Measurements from ENCODE around the gene ABR. TPM values are rescaled to one million over a fixed set of nuclear protein-coding genes. Genes with fewer than 3 reads are reported as not detected.
A peak's percentile ranks its signal among the peaks of the same experiment; 100 is the strongest.

The ABR gene
- total and polyA plus RNA-seq, 2 of the 13 experiments (the other 11 are each of a cell fraction or from before 2014, with no cell fraction given) = 12.4 to 40.4 TPM

DNA sequence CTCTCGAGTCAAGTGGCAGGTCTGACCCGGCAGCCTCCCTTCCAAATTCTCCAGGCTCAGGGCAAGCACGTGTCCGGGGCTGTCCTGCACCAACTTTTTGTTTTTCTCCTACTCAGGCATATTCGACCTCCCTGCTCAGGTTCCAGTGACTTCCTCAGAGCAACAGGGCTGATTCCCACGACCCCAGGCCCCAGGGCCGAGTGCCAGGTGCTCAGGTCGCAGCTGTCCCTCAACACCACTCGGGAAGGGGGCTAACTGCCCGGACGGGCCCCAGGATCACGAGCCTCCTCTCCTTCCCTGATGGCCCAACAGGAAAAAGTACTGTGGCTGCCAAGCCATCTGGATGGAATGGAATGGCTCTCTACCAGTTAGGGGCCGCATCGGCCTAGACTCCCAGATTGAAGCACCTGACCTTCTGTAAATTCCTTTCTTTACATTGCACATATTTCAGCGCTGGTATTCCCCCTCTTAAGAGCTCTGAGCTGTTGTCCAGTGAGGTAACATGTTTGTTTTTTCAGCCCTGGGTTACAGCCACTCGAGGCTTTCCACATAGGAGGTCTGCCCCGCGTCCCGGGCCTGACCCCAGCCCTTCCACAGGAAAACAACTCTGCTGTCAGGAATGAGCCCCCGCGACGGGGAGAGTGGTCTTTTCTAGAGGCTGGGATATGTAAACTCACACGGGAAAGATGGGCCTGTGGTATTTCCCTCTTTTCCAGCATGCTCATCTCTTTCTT lies 225.2 kb downstream of the ABR start:
- CTCF ChIA-PET (ENCODE audit: low intra/inter-chr PET ratio, low total read pairs) = no interaction called here
- H3K4me3 ChIP-seq (replicated peaks in 1 of 3; ENCODE audit: insufficient read depth in 1 of 3, low read depth in 2 of 3, low read length in 3 of 3) = peak overlapping the region in 1 of 3 experiments; percentile 37; a peak in 2 of 6 replicates
- BruUV-seq (replicated peaks) = no TSS peak
- H2AFZ ChIP-seq (ENCODE audit: low read length) = no peak overlapping the region
- FAIRE-seq = peak; percentile 73
- peak overlapping the region; percentile 43 for H3K27ac ChIP-seq (ENCODE audit: extremely low read length, insufficient read depth, low read length)
- H4K20me1 ChIP-seq (ENCODE audit: insufficient read depth, low read length) = no peaks in the 10 kb centered on the region; the same call in 1 of the 2 replicates
- ATAC-seq = peak; percentile 89
- in situ Hi-C loops (cut with HindIII; ENCODE audit: extremely low pct_ligation_motif_present, low pct_unique_long_range_greater_than_20kb) = no loop called here
- WGBS (ENCODE audit: low lambda C conversion rate) = 21% methylated on average over 23 of the region's 23 CpGs
- DNase-seq (ENCODE audit: low spot score) = peak; percentile 90
- POLR2A ChIA-PET = interaction anchor here (1.0 to 2.1 kb wide), 4 partner anchors 17 to 25 kb away, joined by 3 to 12 read pairs (median 8); partner anchors contain the start of gene NXN
- peak overlapping the region; percentile 69 for H3K4me2 ChIP-seq (ENCODE audit: low read depth, low read length)
- peak overlapping the region; percentile 47 for H3K9ac ChIP-seq (ENCODE audit: insufficient read depth, low read depth, low read length)
- no peaks in the 10 kb centered on the region for H3K9me3 ChIP-seq (ENCODE audit: low read length)
- peaks cover 33% of the 10 kb centered on the region for H3K4me1 ChIP-seq (ENCODE audit: insufficient read depth, low read length)
- intact Hi-C loops (cut with micrococcal nuclease; ENCODE audit: unreplicated experiment) = loop anchor here (2.0 kb wide), 1 partner anchor 20 kb away; no protein-coding TSS in a partner anchor
- H3K36me3 ChIP-seq (replicated peaks in 1 of 2; ENCODE audit: control insufficient read depth in 1 of 2, insufficient read depth in 2 of 2, low read length in 2 of 2) = no peaks in the 10 kb centered on the region; a peak in 1 of 5 replicates
- peaks cover 13% of the 10 kb centered on the region for H3K79me2 ChIP-seq (ENCODE audit: insufficient read depth, low read length)
- no peaks in the 10 kb centered on the region for H3K27me3 ChIP-seq (ENCODE audit: control insufficient read depth in 1 of 2, insufficient read depth in 2 of 2, low read length in 2 of 2)
- TF ChIP-seq PHF5A (CRISPR knock-in tag; IDR thresholded peaks at IDR 0.05; ENCODE audit: low read depth, unreplicated experiment) (no peak), ZSCAN25 (CRISPR knock-in tag; IDR thresholded peaks at IDR 0.05) (no peak), RFXANK (CRISPR knock-in tag; IDR thresholded peaks at IDR 0.05) (no peak), KAT7 (CRISPR knock-in tag; IDR thresholded peaks at IDR 0.05; ENCODE audit: borderline replicate concordance) (no peak), ATF3 (CRISPR knock-in tag; IDR thresholded peaks at IDR 0.05) (no peak), CERS6 (CRISPR knock-in tag; IDR thresholded peaks at IDR 0.05) (no peak), FOXO4 (CRISPR knock-in tag; conservative IDR thresholded peaks at IDR 0.05) (no peak), ZNF292 (CRISPR knock-in tag; IDR thresholded peaks at IDR 0.05; ENCODE audit: borderline replicate concordance, low read depth) (no peak; the same call in 1 of the 2 replicates), ZNF589 (CRISPR knock-in tag; conservative IDR thresholded peaks at IDR 0.05) (no peak), RELA (CRISPR knock-in tag; IDR thresholded peaks at IDR 0.05) (no peak), MEIS2 (CRISPR knock-in tag; IDR thresholded peaks at IDR 0.05) (no peak), ZNF331 (CRISPR knock-in tag; IDR thresholded peaks at IDR 0.05) (0 out of 2 replicates have a peak, but pooled peaks have one; percentile 18), ZNF780A (CRISPR knock-in tag; IDR thresholded peaks at IDR 0.05) (no peak), ZNF275 (CRISPR knock-in tag; IDR thresholded peaks at IDR 0.05; ENCODE audit: borderline replicate concordance) (no peak)
- TF ChIP-seq, protein P1, sequence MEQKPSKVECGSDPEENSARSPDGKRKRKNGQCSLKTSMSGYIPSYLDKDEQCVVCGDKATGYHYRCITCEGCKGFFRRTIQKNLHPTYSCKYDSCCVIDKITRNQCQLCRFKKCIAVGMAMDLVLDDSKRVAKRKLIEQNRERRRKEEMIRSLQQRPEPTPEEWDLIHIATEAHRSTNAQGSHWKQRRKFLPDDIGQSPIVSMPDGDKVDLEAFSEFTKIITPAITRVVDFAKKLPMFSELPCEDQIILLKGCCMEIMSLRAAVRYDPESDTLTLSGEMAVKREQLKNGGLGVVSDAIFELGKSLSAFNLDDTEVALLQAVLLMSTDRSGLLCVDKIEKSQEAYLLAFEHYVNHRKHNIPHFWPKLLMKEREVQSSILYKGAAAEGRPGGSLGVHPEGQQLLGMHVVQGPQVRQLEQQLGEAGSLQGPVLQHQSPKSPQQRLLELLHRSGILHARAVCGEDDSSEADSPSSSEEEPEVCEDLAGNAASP (CRISPR knock-in tag; IDR thresholded peaks at IDR 0.05; ENCODE audit: borderline replicate concordance) = peak; percentile 70; the same call in 1 of the 2 replicates
- TF ChIP-seq, protein P2, sequence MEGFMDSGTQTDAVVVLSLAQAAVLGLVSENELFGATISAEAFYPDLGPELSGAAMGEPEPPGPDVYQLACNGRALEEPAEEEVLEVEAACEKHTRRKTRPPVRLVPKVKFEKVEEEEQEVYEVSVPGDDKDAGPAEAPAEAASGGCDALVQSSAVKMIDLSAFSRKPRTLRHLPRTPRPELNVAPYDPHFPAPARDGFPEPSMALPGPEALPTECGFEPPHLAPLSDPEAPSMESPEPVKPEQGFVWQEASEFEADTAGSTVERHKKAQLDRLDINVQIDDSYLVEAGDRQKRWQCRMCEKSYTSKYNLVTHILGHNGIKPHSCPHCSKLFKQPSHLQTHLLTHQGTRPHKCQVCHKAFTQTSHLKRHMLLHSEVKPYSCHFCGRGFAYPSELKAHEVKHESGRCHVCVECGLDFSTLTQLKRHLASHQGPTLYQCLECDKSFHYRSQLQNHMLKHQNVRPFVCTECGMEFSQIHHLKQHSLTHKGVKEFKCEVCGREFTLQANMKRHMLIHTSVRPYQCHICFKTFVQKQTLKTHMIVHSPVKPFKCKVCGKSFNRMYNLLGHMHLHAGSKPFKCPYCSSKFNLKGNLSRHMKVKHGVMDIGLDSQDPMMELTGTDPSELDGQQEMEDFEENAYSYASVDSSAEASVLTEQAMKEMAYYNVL (CRISPR knock-in tag; IDR thresholded peaks at IDR 0.05; ENCODE audit: borderline replicate concordance) = no peak
